ENCODE results near the gene PREP. TPM values are rescaled to one million over a fixed set of nuclear protein-coding genes. Genes with fewer than 3 reads are reported as not detected.

PREP gene
- total RNA-seq, 4 donors from 2014 or later: 32.9 to 63.2 (median 41.2) TPM

DNA sequence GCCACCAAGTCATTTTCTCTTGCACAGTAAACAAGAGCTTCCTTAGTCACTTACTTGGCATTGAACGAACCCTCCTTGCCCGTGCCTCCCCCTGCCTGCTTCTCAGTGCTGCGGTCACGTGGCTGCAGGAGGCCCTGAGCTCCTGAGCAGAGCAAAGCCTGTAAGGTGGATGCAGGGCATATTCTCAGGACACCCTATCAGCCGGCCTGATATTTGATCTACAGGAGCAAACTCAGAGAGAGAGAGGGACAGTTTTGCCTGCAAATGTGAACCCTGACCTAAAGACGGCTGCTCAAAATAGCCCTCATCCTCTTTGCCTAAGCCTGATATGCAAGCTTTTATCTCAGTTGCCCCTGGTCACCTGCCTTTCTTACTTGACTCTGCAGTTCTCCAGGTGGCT is 130.1 kb downstream of the PREP start:
- Histone ChIP-seq H3K9me3 (no peaks in the 10 kb centered on the region), H3K27me3 (no peaks in the 10 kb centered on the region), H3K4me1 (no peaks in the 10 kb centered on the region), H3K27ac (no peak overlapping the region), H3K4me3 (no peak overlapping the region), H3K36me3 (peaks cover 0 to 25% (median 3%) of the 10 kb centered on the region in 4 donors)
- TF ChIP-seq, protein P1, sequence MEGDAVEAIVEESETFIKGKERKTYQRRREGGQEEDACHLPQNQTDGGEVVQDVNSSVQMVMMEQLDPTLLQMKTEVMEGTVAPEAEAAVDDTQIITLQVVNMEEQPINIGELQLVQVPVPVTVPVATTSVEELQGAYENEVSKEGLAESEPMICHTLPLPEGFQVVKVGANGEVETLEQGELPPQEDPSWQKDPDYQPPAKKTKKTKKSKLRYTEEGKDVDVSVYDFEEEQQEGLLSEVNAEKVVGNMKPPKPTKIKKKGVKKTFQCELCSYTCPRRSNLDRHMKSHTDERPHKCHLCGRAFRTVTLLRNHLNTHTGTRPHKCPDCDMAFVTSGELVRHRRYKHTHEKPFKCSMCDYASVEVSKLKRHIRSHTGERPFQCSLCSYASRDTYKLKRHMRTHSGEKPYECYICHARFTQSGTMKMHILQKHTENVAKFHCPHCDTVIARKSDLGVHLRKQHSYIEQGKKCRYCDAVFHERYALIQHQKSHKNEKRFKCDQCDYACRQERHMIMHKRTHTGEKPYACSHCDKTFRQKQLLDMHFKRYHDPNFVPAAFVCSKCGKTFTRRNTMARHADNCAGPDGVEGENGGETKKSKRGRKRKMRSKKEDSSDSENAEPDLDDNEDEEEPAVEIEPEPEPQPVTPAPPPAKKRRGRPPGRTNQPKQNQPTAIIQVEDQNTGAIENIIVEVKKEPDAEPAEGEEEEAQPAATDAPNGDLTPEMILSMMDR (IDR thresholded peaks at IDR 0.05): no peak
- no peak for TF ChIP-seq POLR2A (IDR thresholded peaks at IDR 0.05)
- TF ChIP-seq EP300 (IDR thresholded peaks at IDR 0.05; ENCODE audit: low read depth): no peak
- no peak for TF ChIP-seq POLR2AphosphoS5 (IDR thresholded peaks at IDR 0.05)
- in situ Hi-C loops (cut with MboI; ENCODE audit: low pct_ligation_motif_present in 1 of 4, low pct_unique_long_range_greater_than_20kb in 1 of 4, low sequenced_read_pairs in 3 of 4): no loop called here
- intact Hi-C loops (cut with DNase I; ENCODE audit: low total_unique reads): no loop called here
- 0 to 22% methylated on average over 1 to 6 of the region's 6 CpGs for WGBS, 2 donors (ENCODE audit: low coverage in 1 of 2)
- DNase-seq: no peak

DNA sequence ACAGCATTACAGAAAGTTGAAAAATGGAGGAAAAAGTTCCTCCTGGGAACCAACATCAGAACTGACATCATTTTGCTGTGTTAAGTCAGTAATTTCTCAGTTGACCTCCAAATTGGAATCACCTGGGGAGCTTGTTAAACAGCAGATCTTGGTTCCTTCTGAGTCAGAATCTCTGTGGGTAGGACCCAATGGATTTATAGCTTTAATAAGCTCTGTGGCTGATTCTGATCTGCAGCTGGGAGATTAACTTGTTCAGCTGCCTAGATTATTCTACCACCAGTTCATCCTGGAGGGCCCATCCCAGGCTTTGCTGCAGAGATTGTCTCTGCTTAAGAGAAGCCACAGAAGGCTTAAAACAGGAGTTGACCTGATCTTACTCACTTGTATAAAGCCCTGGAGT is 132.4 kb downstream of the PREP start:
- DNase-seq: no peak
- TF ChIP-seq POLR2A (IDR thresholded peaks at IDR 0.05): no peak
- no peak for TF ChIP-seq EP300 (IDR thresholded peaks at IDR 0.05; ENCODE audit: low read depth)
- Histone ChIP-seq H3K36me3 (peaks cover 0 to 4% (median 0%) of the 10 kb centered on the region in 4 donors), H3K9me3 (peaks cover 2 to 5% of the 10 kb centered on the region in 2 donors), H3K27me3 (no peaks in the 10 kb centered on the region), H3K27ac (no peak overlapping the region), H3K4me1 (no peaks in the 10 kb centered on the region), H3K4me3 (no peak overlapping the region)
- in situ Hi-C loops (cut with MboI; ENCODE audit: low pct_ligation_motif_present in 1 of 4, low pct_unique_long_range_greater_than_20kb in 1 of 4, low sequenced_read_pairs in 3 of 4) (no loop called here), intact Hi-C loops (cut with DNase I; ENCODE audit: low total_unique reads) (no loop called here)

DNA sequence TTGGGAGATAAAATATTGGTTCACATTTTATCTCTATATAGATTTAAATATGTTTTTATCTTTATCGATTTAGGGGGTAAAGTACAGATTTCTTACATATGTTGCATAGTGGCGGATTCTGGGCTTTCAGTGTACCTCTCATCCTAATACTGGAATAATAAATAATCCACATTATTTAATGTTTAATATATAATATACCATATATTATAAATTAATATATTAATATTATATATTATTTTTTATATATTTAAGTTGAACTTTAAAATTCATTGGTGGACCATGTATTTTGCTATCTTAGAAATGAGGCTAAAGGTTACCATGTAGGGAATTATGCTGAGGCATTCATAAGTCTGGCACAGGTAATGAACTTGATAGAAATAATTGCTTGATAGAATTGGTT is 133.5 kb downstream of the PREP start:
- no peaks in the 10 kb centered on the region for H3K36me3 ChIP-seq
- TF ChIP-seq EP300 (IDR thresholded peaks at IDR 0.05; ENCODE audit: low read depth): no peak
- no peak for TF ChIP-seq POLR2AphosphoS5 (IDR thresholded peaks at IDR 0.05)
- no peak for TF ChIP-seq POLR2A (IDR thresholded peaks at IDR 0.05)
- TF ChIP-seq, protein P1 (IDR thresholded peaks at IDR 0.05): no peak
- intact Hi-C loops (cut with DNase I; ENCODE audit: low total_unique reads): no loop called here
- no peak for DNase-seq
- H3K4me3 ChIP-seq: no peak overlapping the region
- no peak overlapping the region for H3K27ac ChIP-seq
- WGBS, 2 donors (ENCODE audit: low coverage in 1 of 2): 93 to 94% methylated on average over 2 of the region's 2 CpGs
- peaks cover 2 to 5% of the 10 kb centered on the region in 2 donors for H3K9me3 ChIP-seq
- no peaks in the 10 kb centered on the region for H3K27me3 ChIP-seq
- in situ Hi-C loops (cut with MboI; ENCODE audit: low pct_ligation_motif_present in 1 of 4, low pct_unique_long_range_greater_than_20kb in 1 of 4, low sequenced_read_pairs in 3 of 4): no loop called here
- no peaks in the 10 kb centered on the region for H3K4me1 ChIP-seq

DNA sequence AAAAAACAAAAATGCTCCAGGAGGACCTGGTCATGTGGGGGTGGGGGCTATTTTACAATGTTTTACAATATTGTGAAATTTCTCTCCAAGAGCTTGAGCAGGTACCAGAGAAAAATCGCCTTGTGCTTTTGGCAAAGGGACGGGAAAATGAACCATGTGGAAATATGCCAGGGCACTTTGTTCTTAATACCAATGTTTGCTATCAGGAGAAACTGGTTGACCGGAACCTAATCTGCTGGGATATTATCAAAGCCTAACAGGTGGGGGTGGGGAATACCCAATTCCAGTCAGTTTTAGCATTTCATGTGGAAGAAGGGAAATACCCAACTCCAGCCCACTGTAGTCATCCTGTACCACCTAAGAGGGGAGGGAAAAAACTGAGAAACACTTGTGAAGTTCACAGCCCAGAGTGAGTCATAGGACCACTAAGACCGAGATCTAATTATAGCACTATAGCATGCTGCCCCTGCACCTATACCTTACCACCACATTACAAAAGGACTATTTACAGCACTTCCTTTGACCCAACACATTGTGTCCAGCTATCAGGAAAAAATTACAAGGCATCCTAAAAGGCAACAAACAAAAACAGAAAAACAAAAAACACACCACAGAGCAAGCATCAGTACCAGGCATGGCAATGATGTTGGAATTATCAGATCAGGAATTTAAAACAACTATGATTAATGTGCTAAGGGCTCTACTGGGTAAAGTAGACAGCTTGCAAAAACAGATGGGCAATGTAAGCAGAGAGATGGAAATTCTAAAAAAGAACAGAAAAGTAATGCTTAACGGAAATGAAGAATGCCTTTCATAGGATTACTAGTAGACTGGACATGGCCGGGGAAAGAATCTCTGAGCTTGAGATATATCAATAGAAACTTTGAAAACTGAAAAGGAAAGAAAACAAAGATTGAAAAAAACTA is 138.9 kb downstream of the PREP start:
- intact Hi-C loops (cut with DNase I; ENCODE audit: low total_unique reads): no loop called here
- no peak overlapping the region for H3K4me3 ChIP-seq
- in situ Hi-C loops (cut with MboI; ENCODE audit: low pct_ligation_motif_present in 1 of 4, low pct_unique_long_range_greater_than_20kb in 1 of 4, low sequenced_read_pairs in 3 of 4): no loop called here
- WGBS, 2 donors (ENCODE audit: low coverage in 1 of 2): 81 to 91% methylated on average over 4 to 6 of the region's 6 CpGs
- H3K27me3 ChIP-seq: no peaks in the 10 kb centered on the region
- no peak for DNase-seq
- H3K9me3 ChIP-seq: peaks cover 2 to 5% of the 10 kb centered on the region in 2 donors
- no peak for TF ChIP-seq POLR2A (IDR thresholded peaks at IDR 0.05)
- TF ChIP-seq, protein P1 (IDR thresholded peaks at IDR 0.05): no peak
- TF ChIP-seq POLR2AphosphoS5 (IDR thresholded peaks at IDR 0.05): no peak
- no peak for TF ChIP-seq EP300 (IDR thresholded peaks at IDR 0.05; ENCODE audit: low read depth)
- no peaks in the 10 kb centered on the region for H3K4me1 ChIP-seq
- no peaks in the 10 kb centered on the region for H3K36me3 ChIP-seq
- H3K27ac ChIP-seq: no peak overlapping the region
